A549 (cell line): Measurements from ENCODE around the gene BACE1. TPM values are rescaled to one million over a fixed set of nuclear protein-coding genes. Genes with fewer than 3 reads are reported as not detected.

ENCODE experiments used
- ATAC-seq, 2 experiments: fragments of 200-7000 bp in 1 of 2; fragments of >200 bp in 1 of 2; cut with Nextera tagmentation in 1 of 2; cut with Tn5 transposase in 1 of 2; 3 replicates each; pipeline versions ENCODE4 v1.8.0 to v1.9.1; 2018 to 2020; ENCODE audit warnings: mild to moderate bottlenecking in 1 of 2, moderate library complexity in 1 of 2
- CTCF ChIA-PET: fragments of 300-600 bp; sonication (Branson Sonifier 250); formaldehyde crosslinking; extraction: SDS; loops from one replicate; lab custom pipeline; 2021; ENCODE audit warnings: antibody characterized with exemption, inconsistent platforms; lab: Yijun Ruan, JAX
- POLR2A ChIA-PET: fragments of 350-600 bp; formaldehyde crosslinking; extraction: SDS; loops from one replicate; lab custom pipeline; 2021; ENCODE audit warnings: antibody characterized with exemption, inconsistent platforms; lab: Yijun Ruan, JAX
- DNase-seq, 2 experiments: peaks; one replicate each; pipeline versions ENCODE4 v3.0.0 to v3.0.0-alpha.2; 2011 to 2016; ENCODE audit warnings: low read depth in 1 of 2, low spot score in 1 of 2
- FAIRE-seq: peaks from 2 replicates; lab custom pipeline; 2011; peaks lifted over from hg19 to GRCh38; lab: Jason Lieb, UNC
- H3K27ac ChIP-seq, 2 experiments: fragments of >200 bp; sonication (Bioruptor Twin); formaldehyde crosslinking; 3 replicates each; pipeline ENCODE4 v1.5.1; 2016 to 2017
- H3K4me1 ChIP-seq: fragments of >200 bp; sonication (Bioruptor Twin); formaldehyde crosslinking; 3 replicates; pipeline ENCODE4 v1.6.1; 2016
- H3K4me2 ChIP-seq: fragments of >200 bp; sonication (Bioruptor Twin); formaldehyde crosslinking; 3 replicates; pipeline ENCODE4 v1.6.1; 2016
- H3K4me3 ChIP-seq: fragments of >200 bp; sonication (Bioruptor Twin); formaldehyde crosslinking; 3 replicates; pipeline ENCODE4 v1.5.1; 2016
- H3K9me3 ChIP-seq: fragments of >200 bp; sonication (Bioruptor Twin); formaldehyde crosslinking; 3 replicates; pipeline ENCODE4 v1.6.1; 2016
- BHLHE40 ChIP-seq: IDR thresholded peaks from 2 replicates; pipeline ENCODE4 v1.6.1; 2012; ENCODE audit warnings: low read depth, low read length, inconsistent platforms
- CBX8 ChIP-seq: fragments of 200-600 bp; sonication (generic); IDR thresholded peaks from 2 replicates; pipeline ENCODE4 v1.6.1; 2016
- EHF ChIP-seq: fragments of 250-450 bp; sonication (Bioruptor Pico); IDR thresholded peaks from 2 replicates; pipeline ENCODE4 v1.5.0; 2020; ENCODE audit warnings: mild to moderate bottlenecking
- EP300 ChIP-seq, 2 experiments: fragments of >200 bp; sonication (Bioruptor Twin); formaldehyde crosslinking; IDR thresholded peaks; 2 replicates in 1 of 2; 3 replicates in 1 of 2; pipeline ENCODE4 v1.6.1; 2016 to 2017
- ESRRA ChIP-seq: fragments of 150-350 bp; IDR thresholded peaks from 2 replicates; pipeline ENCODE4 v1.6.1; 2014; ENCODE audit warnings: mild to moderate bottlenecking, low read length, borderline replicate concordance
- FOSL2 ChIP-seq, 2 experiments: fragments of 450-650 bp in 1 of 2; fragments of >200 bp in 1 of 2; sonication (Bioruptor Twin) in 1 of 2; formaldehyde crosslinking; IDR thresholded peaks; 2 replicates each; pipeline versions ENCODE4 v1.5.0 to v1.6.1; 2016 to 2020; ENCODE audit warnings: mild to moderate bottlenecking in 1 of 2, moderate library complexity in 1 of 2
- FOXS1 ChIP-seq: fragments of 250-450 bp; sonication (Bioruptor Pico); IDR thresholded peaks from 2 replicates; pipeline ENCODE4 v1.5.0; 2020; ENCODE audit warnings: mild to moderate bottlenecking, moderate library complexity
- HDAC2 ChIP-seq: fragments of 200-600 bp; sonication (generic); IDR thresholded peaks from 2 replicates; pipeline ENCODE4 v1.6.1; 2016
- HEYL ChIP-seq: fragments of 250-450 bp; sonication (Bioruptor Pico); IDR thresholded peaks from 2 replicates; pipeline ENCODE4 v1.8.0; 2021; ENCODE audit warnings: mild to moderate bottlenecking, moderate library complexity
- HOXA7 ChIP-seq: fragments of 250-450 bp; sonication (Bioruptor Pico); IDR thresholded peaks from 2 replicates; pipeline ENCODE4 v1.5.0; 2020; ENCODE audit warnings: mild to moderate bottlenecking, moderate library complexity
- HOXB13 ChIP-seq: fragments of 250-450 bp; sonication (Bioruptor Pico); IDR thresholded peaks from 2 replicates; pipeline ENCODE4 v1.5.0; 2020; ENCODE audit warnings: low read depth, mild to moderate bottlenecking, moderate library complexity
- MAFK ChIP-seq: fragments of 450-650 bp; IDR thresholded peaks from 2 replicates; pipeline ENCODE4 v1.6.1; 2014; ENCODE audit not compliant: partially characterized antibody
- MYC ChIP-seq: IDR thresholded peaks from 2 replicates; pipeline ENCODE4 v1.6.1; 2012; ENCODE audit warnings: mild to moderate bottlenecking, inconsistent platforms, low read length, improper control_type of control experiment, borderline replicate concordance
- NPAS2 ChIP-seq: fragments of 250-450 bp; sonication (Bioruptor Pico); IDR thresholded peaks from 2 replicates; pipeline ENCODE4 v1.8.0; 2022; ENCODE audit warnings: mild to moderate bottlenecking, moderate library complexity, borderline replicate concordance
- NR3C1 ChIP-seq: fragments of >200 bp; sonication (Bioruptor Twin); formaldehyde crosslinking; IDR thresholded peaks from 3 replicates; pipeline ENCODE4 v1.6.1; 2017
- PHF8 ChIP-seq: fragments of 200-600 bp; sonication (generic); IDR thresholded peaks from 2 replicates; pipeline ENCODE4 v1.6.1; 2016; ENCODE audit warnings: low read depth, mild to moderate bottlenecking, antibody characterized with exemption, moderate library complexity, borderline replicate concordance
- POLR2AphosphoS2 ChIP-seq: conservative IDR thresholded peaks from 2 replicates; pipeline ENCODE4 v1.6.1; 2012; ENCODE audit warnings: low read length, improper control_type of control experiment, inconsistent platforms
- RNF2 ChIP-seq: fragments of 200-600 bp; sonication (generic); IDR thresholded peaks from 2 replicates; pipeline ENCODE4 v1.6.1; 2016; ENCODE audit warnings: low read depth, mild to moderate bottlenecking, antibody characterized with exemption, moderate library complexity, borderline replicate concordance
- SMC3 ChIP-seq: fragments of >200 bp; sonication (Bioruptor Twin); formaldehyde crosslinking; IDR thresholded peaks from 3 replicates; pipeline ENCODE4 v1.6.1; 2018; ENCODE audit warnings: inconsistent platforms
- SREBF2 ChIP-seq: fragments of 450-650 bp; IDR thresholded peaks from 2 replicates; pipeline ENCODE4 v1.6.1; 2014; ENCODE audit warnings: mild to moderate bottlenecking, moderate library complexity
- TP53 ChIP-seq: fragments of 250-450 bp; sonication (Bioruptor Pico); IDR thresholded peaks from 2 replicates; pipeline ENCODE4 v1.5.0; 2021; ENCODE audit warnings: mild to moderate bottlenecking, moderate library complexity
- ZSCAN20 ChIP-seq: fragments of 250-450 bp; sonication (Bioruptor Pico); IDR thresholded peaks from 2 replicates; pipeline ENCODE4 v1.8.0; 2022; ENCODE audit warnings: mild to moderate bottlenecking, moderate library complexity
- WGBS: methylation state at CpG from one replicate; pipeline ENCODE4 v1.1.6; 2017; ENCODE audit errors: missing lambda C conversion rate; 5-methylcytosine and 5-hydroxymethylcytosine counted together
- polyA plus RNA-seq, 4 experiments: library from polyadenylated mRNA; depleted of rRNA in 3 of 4; stranded (reverse); fragments of >200 nt; fragmentation: RNase III in 1 of 4; extraction: RNeasy Plus Mini Kit Qiagen cat#74134 plus additional on column Dnase treatment in 1 of 4; gene quantifications; 2 replicates in 3 of 4; 3 replicates in 1 of 4; pipeline ENCODE4 v1.2.3, GENCODE V29; 2011 to 2017
- TF ChIP-seq, protein P1 (sequence below): IDR thresholded peaks from 2 replicates; pipeline ENCODE4 v1.6.1; 2012
- TF ChIP-seq, protein P2 (sequence below): fragments of >200 bp; sonication (Bioruptor Twin); formaldehyde crosslinking; IDR thresholded peaks from 3 replicates; pipeline ENCODE4 v1.6.1; 2016
- TF ChIP-seq, protein P3 (sequence below): fragments of 200-600 bp; sonication (generic); IDR thresholded peaks from 2 replicates; pipeline ENCODE4 v1.6.1; 2016; ENCODE audit warnings: antibody characterized with exemption, mild to moderate bottlenecking, moderate library complexity
- TF ChIP-seq, protein P4 (sequence below): IDR thresholded peaks from 2 replicates; pipeline ENCODE4 v1.6.1; 2012; ENCODE audit warnings: low read depth, borderline replicate concordance

Gene BACE1
- polyA plus RNA-seq, 2 of the 4 experiments (the other 2 are of a cell fraction): 6.1 to 7.8 TPM

DNA sequence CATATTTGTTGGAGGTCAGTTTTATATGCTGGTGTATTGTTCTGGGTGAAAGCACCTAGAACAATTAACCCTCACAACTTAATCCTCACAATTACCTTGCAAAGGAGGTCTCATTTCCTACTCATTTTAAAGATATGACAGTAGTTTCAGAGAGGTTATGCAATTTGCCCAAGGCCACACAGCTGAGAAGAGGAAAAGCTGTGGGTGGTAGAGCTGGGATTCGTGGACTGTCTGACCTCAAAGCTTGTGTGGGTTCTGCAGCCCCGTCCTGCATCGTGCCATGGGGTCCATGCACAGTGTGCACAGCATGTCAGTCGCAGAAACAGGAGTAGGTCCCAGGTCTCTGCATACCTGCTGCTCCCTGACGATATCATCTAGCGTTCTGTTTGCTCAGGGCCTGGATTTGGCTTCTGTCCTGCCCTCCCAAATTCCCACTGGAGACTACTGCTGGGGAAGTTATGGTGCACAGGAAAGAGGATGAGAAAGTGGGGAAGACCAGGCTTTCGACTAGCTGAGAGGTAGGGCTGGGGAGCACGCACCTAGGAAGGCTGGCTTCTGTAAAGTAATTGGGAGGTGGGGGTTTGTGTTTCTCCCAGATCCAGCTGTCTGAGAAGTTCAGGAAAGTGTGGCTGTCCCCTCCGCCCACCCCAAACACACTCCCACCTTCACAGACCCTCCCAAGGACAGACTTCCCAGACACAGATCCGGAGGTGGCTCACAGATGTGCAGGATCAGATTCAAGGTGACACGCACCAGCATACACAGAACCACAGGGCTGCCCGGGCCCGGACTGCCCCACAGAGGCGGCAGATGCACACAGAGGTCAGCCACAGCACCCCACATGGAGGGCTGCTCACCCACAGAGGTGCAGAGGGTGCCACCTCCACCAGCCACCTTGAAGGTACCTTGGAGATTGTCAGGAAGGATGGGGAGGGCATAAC lies 2.0 kb downstream of the BACE1 start:
- Histone ChIP-seq H3K4me1 (no peaks in the 10 kb centered on the region), H3K27ac (no peak overlapping the region), H3K9me3 (no peaks in the 10 kb centered on the region), H3K4me3 (no peak overlapping the region), H3K4me2 (no peak overlapping the region)
- ChIA-PET POLR2A (interaction anchor here (1.0 kb wide), 1 partner anchor 13 kb away, joined by 3 read pairs; the partner anchor contains the start of gene CEP164), CTCF (no interaction called here)
- no peak for DNase-seq
- 83% methylated on average over 8 of the region's 14 CpGs for WGBS
- no peak for FAIRE-seq
- no peak for ATAC-seq
- TF ChIP-seq HOXB13 (CRISPR knock-in tag): no peak
- TF ChIP-seq HDAC2: no peak
- no peak for TF ChIP-seq RNF2
- no peak for TF ChIP-seq TP53 (CRISPR knock-in tag)
- TF ChIP-seq, protein P1, sequence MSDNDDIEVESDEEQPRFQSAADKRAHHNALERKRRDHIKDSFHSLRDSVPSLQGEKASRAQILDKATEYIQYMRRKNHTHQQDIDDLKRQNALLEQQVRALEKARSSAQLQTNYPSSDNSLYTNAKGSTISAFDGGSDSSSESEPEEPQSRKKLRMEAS: no peak
- TF ChIP-seq PHF8: no peak
- TF ChIP-seq SREBF2: no peak
- no peak for TF ChIP-seq EHF (CRISPR knock-in tag)
- TF ChIP-seq NPAS2 (CRISPR knock-in tag): no peak
- TF ChIP-seq MYC: no peak

DNA sequence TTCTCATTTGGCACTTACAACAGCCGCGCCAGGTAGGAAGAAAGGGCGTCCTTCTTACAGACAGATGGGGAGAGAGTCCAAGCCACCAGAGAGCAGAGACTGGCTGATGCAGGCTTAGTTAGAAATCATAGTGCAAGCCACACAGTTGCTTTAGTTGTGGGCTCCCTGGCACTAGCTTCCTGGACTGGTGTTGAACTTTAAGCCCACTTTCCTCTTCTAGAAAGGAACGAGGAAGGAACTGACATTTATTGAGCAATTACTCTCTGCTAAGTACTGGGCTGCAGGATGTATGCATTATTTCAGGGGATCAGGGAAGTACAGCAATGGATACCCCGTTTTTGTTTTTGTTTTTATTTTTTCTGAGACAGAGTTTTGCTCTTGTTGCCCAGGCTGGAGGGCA lies 3.0 kb downstream of the BACE1 start:
- H3K4me1 ChIP-seq: no peaks in the 10 kb centered on the region
- H3K27ac ChIP-seq: no peak overlapping the region
- TF ChIP-seq SREBF2 (no peak), POLR2AphosphoS2 (no peak), CBX8 (no peak), NR3C1 (no peak), FOSL2 (IDR thresholded peaks at IDR 0.05) (no peak), FOSL2 (CRISPR knock-in tag; IDR thresholded peaks at IDR 0.05) (no peak), ESRRA (no peak), EP300 (IDR thresholded peaks at IDR 0.05) (no peak), BHLHE40 (no peak), SMC3 (no peak)
- TF ChIP-seq, protein P2, sequence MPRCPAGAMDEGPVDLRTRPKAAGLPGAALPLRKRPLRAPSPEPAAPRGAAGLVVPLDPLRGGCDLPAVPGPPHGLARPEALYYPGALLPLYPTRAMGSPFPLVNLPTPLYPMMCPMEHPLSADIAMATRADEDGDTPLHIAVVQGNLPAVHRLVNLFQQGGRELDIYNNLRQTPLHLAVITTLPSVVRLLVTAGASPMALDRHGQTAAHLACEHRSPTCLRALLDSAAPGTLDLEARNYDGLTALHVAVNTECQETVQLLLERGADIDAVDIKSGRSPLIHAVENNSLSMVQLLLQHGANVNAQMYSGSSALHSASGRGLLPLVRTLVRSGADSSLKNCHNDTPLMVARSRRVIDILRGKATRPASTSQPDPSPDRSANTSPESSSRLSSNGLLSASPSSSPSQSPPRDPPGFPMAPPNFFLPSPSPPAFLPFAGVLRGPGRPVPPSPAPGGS: no peak
- TF ChIP-seq, protein P1: no peak
- CTCF ChIA-PET: no interaction called here
- H3K9me3 ChIP-seq: no peaks in the 10 kb centered on the region
- no peak for ATAC-seq
- FAIRE-seq: no peak
- no peak for DNase-seq
- WGBS: 72% methylated on average over 5 of the region's 5 CpGs
- H3K4me3 ChIP-seq: no peak overlapping the region
- H3K4me2 ChIP-seq: no peak overlapping the region
- POLR2A ChIA-PET: no interaction called here

DNA sequence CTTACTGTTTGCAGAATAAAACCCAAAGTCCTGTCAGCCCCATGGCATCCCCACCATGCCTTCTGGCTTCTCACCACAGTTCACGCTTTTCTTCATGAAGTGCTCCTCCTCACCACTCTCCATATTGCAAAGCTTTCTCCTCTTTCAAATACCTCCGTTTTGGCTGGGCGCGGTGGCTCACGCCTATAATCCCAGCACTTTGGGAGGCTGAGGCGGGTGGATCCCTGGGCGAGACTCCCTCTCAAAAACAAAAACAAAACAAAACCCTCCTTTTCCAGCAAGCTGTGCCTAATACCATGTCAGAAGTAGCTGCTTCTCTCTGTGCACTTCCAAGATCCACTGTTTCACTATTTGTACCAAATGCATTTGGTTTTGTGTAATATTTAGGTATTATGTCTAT lies 6.7 kb downstream of the BACE1 start:
- CTCF ChIA-PET: no interaction called here
- ATAC-seq (no peak), DNase-seq (no peak), FAIRE-seq (no peak)
- no peak overlapping the region for H3K27ac ChIP-seq
- no peaks in the 10 kb centered on the region for H3K4me1 ChIP-seq
- H3K9me3 ChIP-seq: no peaks in the 10 kb centered on the region
- no peak overlapping the region for H3K4me2 ChIP-seq
- H3K4me3 ChIP-seq: no peak overlapping the region
- 85% methylated on average over 7 of the region's 7 CpGs for WGBS
- POLR2A ChIA-PET: no interaction called here
- TF ChIP-seq NR3C1 (no peak), MAFK (no peak), HDAC2 (no peak), HEYL (CRISPR knock-in tag) (no peak), BHLHE40 (no peak), HOXA7 (CRISPR knock-in tag) (no peak), PHF8 (no peak), ZSCAN20 (CRISPR knock-in tag) (no peak), FOXS1 (CRISPR knock-in tag) (no peak), CBX8 (no peak)
- TF ChIP-seq, protein P3, sequence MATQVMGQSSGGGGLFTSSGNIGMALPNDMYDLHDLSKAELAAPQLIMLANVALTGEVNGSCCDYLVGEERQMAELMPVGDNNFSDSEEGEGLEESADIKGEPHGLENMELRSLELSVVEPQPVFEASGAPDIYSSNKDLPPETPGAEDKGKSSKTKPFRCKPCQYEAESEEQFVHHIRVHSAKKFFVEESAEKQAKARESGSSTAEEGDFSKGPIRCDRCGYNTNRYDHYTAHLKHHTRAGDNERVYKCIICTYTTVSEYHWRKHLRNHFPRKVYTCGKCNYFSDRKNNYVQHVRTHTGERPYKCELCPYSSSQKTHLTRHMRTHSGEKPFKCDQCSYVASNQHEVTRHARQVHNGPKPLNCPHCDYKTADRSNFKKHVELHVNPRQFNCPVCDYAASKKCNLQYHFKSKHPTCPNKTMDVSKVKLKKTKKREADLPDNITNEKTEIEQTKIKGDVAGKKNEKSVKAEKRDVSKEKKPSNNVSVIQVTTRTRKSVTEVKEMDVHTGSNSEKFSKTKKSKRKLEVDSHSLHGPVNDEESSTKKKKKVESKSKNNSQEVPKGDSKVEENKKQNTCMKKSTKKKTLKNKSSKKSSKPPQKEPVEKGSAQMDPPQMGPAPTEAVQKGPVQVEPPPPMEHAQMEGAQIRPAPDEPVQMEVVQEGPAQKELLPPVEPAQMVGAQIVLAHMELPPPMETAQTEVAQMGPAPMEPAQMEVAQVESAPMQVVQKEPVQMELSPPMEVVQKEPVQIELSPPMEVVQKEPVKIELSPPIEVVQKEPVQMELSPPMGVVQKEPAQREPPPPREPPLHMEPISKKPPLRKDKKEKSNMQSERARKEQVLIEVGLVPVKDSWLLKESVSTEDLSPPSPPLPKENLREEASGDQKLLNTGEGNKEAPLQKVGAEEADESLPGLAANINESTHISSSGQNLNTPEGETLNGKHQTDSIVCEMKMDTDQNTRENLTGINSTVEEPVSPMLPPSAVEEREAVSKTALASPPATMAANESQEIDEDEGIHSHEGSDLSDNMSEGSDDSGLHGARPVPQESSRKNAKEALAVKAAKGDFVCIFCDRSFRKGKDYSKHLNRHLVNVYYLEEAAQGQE: no peak
- TF ChIP-seq, protein P4, sequence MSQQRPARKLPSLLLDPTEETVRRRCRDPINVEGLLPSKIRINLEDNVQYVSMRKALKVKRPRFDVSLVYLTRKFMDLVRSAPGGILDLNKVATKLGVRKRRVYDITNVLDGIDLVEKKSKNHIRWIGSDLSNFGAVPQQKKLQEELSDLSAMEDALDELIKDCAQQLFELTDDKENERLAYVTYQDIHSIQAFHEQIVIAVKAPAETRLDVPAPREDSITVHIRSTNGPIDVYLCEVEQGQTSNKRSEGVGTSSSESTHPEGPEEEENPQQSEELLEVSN: no peak
